Tibial artery (tissue), 4 donors: ENCODE measurements around the gene WIPI1.
A peak's percentile ranks its signal among the peaks of the same experiment; 100 is the strongest.

Experiments used
- DNase-seq, 2 donors: peaks; one replicate each; pipeline ENCODE4 v3.0.0-alpha.2; 2019
- H3K27ac ChIP-seq, 2 donors: fragments of 200-600 bp; sonication (generic) in 1 of 2; 1 replicate in 1 of 2; 2 replicates in 1 of 2; pipeline ENCODE4 v1.5.1; 2018 to 2019; ENCODE audit warnings: mild to moderate bottlenecking in 1 of 2
- H3K27me3 ChIP-seq, 2 donors: fragments of 200-600 bp; sonication (generic) in 1 of 2; one replicate each; pipeline versions ENCODE4 v1.5.1 to v1.6.0; 2016 to 2019
- H3K36me3 ChIP-seq, 3 donors: fragments of 200-600 bp; sonication (generic) in 2 of 3; one replicate each; pipeline ENCODE4 v1.5.1; 2016 to 2019; ENCODE audit warnings: mild to moderate bottlenecking in 2 of 3
- H3K4me1 ChIP-seq, 4 donors: fragments of 200-600 bp; sonication (generic) in 2 of 4; 1 replicate in 3 of 4; 2 replicates in 1 of 4; pipeline ENCODE4 v1.5.1; 2016 to 2019
- H3K4me3 ChIP-seq, 2 donors: fragments of 200-600 bp; sonication (generic) in 1 of 2; 1 replicate in 1 of 2; 2 replicates in 1 of 2; pipeline ENCODE4 v1.5.1; 2018 to 2019; ENCODE audit warnings: mild to moderate bottlenecking in 2 of 2
- H3K9me3 ChIP-seq, 3 donors: fragments of 200-600 bp; sonication (generic) in 1 of 3; one replicate each; pipeline ENCODE4 v1.5.1; 2016 to 2019
- CTCF ChIP-seq, 2 experiments: fragments of 200-600 bp in 1 of 2; fragments of 450-650 bp in 1 of 2; IDR thresholded peaks; one replicate each; pipeline ENCODE4 v1.5.1; 2017 to 2019; ENCODE audit warnings: antibody characterized with exemption in 2 of 2, mild to moderate bottlenecking in 1 of 2, moderate library complexity in 1 of 2
- intact Hi-C: fragments of 100-400 bp; cut with DNase I; formaldehyde crosslinking; loops from one replicate; pipeline ENCODE4 v1.15.0; 2023; ENCODE audit warnings: low total_unique reads

The WIPI1 gene

GRCh38 chr17:68463211-68464019, 6.1 kb upstream of the WIPI1 start:
- no peaks in the 10 kb centered on the region for H3K36me3 ChIP-seq
- DNase-seq, result no peak
- no peak overlapping the region for H3K4me3 ChIP-seq
- no peak overlapping the region for H3K27ac ChIP-seq
- no peaks in the 10 kb centered on the region for H3K27me3 ChIP-seq
- H3K4me1 ChIP-seq, result peaks cover 0 to 17% (median 1%) of the 10 kb centered on the region in 4 donors
- intact Hi-C loops, result loop anchor here (10.0 kb wide), 2 partner anchors 289 to 291 kb away; no protein-coding TSS in a partner anchor
- H3K9me3 ChIP-seq, result no peaks in the 10 kb centered on the region
- peak in 1 of 2 experiments; percentile 2 for TF ChIP-seq CTCF (IDR thresholded peaks at IDR 0.05)

- no peak for DNase-seq
These were observed 5.3 kb upstream of the WIPI1 start for GRCh38 chr17:68462381-68463210.

GRCh38 chr17:68461589-68461988, 4.3 kb upstream of the WIPI1 start:
- DNase-seq, result no peak
- intact Hi-C loops, result loop anchor here (10.0 kb wide), 2 partner anchors 287 to 293 kb away; no protein-coding TSS in a partner anchor
- no peak for TF ChIP-seq CTCF (IDR thresholded peaks at IDR 0.05)
- H3K36me3 ChIP-seq, result no peaks in the 10 kb centered on the region
- H3K27ac ChIP-seq, result no peak overlapping the region
- H3K9me3 ChIP-seq, result no peaks in the 10 kb centered on the region
- no peak overlapping the region for H3K4me3 ChIP-seq
- no peaks in the 10 kb centered on the region for H3K27me3 ChIP-seq
- peaks cover 0 to 10% (median 3%) of the 10 kb centered on the region in 4 donors for H3K4me1 ChIP-seq

More at GRCh38 chr17:68462381-68463210, 5.3 kb upstream of the WIPI1 start:
- peaks cover 0 to 13% (median 3%) of the 10 kb centered on the region in 4 donors for H3K4me1 ChIP-seq
- no peak overlapping the region for H3K27ac ChIP-seq
- TF ChIP-seq CTCF (IDR thresholded peaks at IDR 0.05), result peak; percentile 67 to 70
- no peak overlapping the region for H3K4me3 ChIP-seq
- no peaks in the 10 kb centered on the region for H3K27me3 ChIP-seq
- H3K36me3 ChIP-seq, result no peaks in the 10 kb centered on the region
- intact Hi-C loops, result loop anchor here (10.0 kb wide), 2 partner anchors 288 to 292 kb away; no protein-coding TSS in a partner anchor
- no peaks in the 10 kb centered on the region for H3K9me3 ChIP-seq

- no peaks in the 10 kb centered on the region for H3K36me3 ChIP-seq
- no peaks in the 10 kb centered on the region for H3K9me3 ChIP-seq
- intact Hi-C loops, result loop anchor here (10.0 kb wide), 2 partner anchors 286 to 294 kb away; no protein-coding TSS in a partner anchor
- no peak overlapping the region for H3K4me3 ChIP-seq
- H3K27me3 ChIP-seq, result no peaks in the 10 kb centered on the region
- peaks cover 0 to 12% (median 5%) of the 10 kb centered on the region in 4 donors for H3K4me1 ChIP-seq
- TF ChIP-seq CTCF (IDR thresholded peaks at IDR 0.05), result no peak
- H3K27ac ChIP-seq, result no peak overlapping the region
- no peak for DNase-seq
These were observed 3.8 kb upstream of the WIPI1 start for GRCh38 chr17:68461122-68461539.

GRCh38 chr17:68460715-68461114, 3.4 kb upstream of the WIPI1 start:
- Histone ChIP-seq H3K4me1 (peaks cover 0 to 13% (median 8%) of the 10 kb centered on the region in 4 donors), H3K4me3 (no peak overlapping the region), H3K9me3 (no peaks in the 10 kb centered on the region), H3K27ac (no peak overlapping the region), H3K27me3 (no peaks in the 10 kb centered on the region), H3K36me3 (no peaks in the 10 kb centered on the region)
- TF ChIP-seq CTCF (IDR thresholded peaks at IDR 0.05), result no peak
- DNase-seq, result no peak
- intact Hi-C loops, result loop anchor here (10.0 kb wide), 2 partner anchors 286 to 294 kb away; no protein-coding TSS in a partner anchor
